Nasal cavity respiratory epithelium epithelial cell of viscerocranial mucosa (primary cell): ENCODE data around the gene KRT17. TPM values are rescaled to one million over a fixed set of nuclear protein-coding genes. Genes with fewer than 3 reads are reported as not detected.

Experiments used
- total RNA-seq: library from RNA; depleted of rRNA; stranded (reverse); fragments of >200 nt; gene quantifications from 2 replicates; pipeline ENCODE4 v1.2.3, GENCODE V29; 2014

KRT17 gene
- 27,930 and 28,043 TPM in 2 replicates for total RNA-seq

GRCh38 chr17:41624208-41625101 is at the start of gene KRT17:
Gene KRT17, minus strand, starts transcription at chr17:41624575. Its CDS starts 66 bp downstream, at chr17:41624509.

GRCh38 chr17:41612376-41613160 is 11.8 kb downstream of the KRT17 start, which contains the start of gene KRT16:
Gene KRT16, minus strand, starts transcription at chr17:41612767. Its CDS starts 79 bp downstream, at chr17:41612688.

GRCh38 chr17:41586863-41587495 is 37.4 kb downstream of the KRT17 start, which contains the start of gene KRT14:
Gene KRT14, minus strand, starts transcription at chr17:41586895. Its CDS starts 61 bp downstream, at chr17:41586834.

GRCh38 chr17:41571561-41572434 is 52.6 kb downstream of the KRT17 start, which contains the start of gene KRT9:
Gene KRT9, minus strand, starts transcription at chr17:41572059. Its CDS starts 67 bp downstream, at chr17:41571992.

Other genes starting within 250 kb of the KRT17 start
- 1.00 and 2.7 TPM in 2 replicates for gene KRT34, start 242.3 kb downstream of the KRT17 start, total RNA-seq
- gene KRT31, start 227.0 kb downstream of the KRT17 start, total RNA-seq = 0.14 and 0.34 TPM in 2 replicates
- 2.1 TPM in 1 of 2 replicates, not detected in the other for gene KRT37, start 200.0 kb downstream of the KRT17 start, total RNA-seq
- gene KRT38, start 183.6 kb downstream of the KRT17 start, total RNA-seq = 0.07 TPM in 1 of 2 replicates, not detected in the other
- not detected in 2 replicates for gene KRT32, start 157.2 kb downstream of the KRT17 start, total RNA-seq
- not detected in 2 replicates for gene KRT35, start 143.4 kb downstream of the KRT17 start, total RNA-seq
- not detected in 2 replicates for gene KRT36, start 134.7 kb downstream of the KRT17 start, total RNA-seq
- gene KRT13, start 119.0 kb downstream of the KRT17 start, total RNA-seq = 6.5 and 231 TPM in 2 replicates
- gene KRT15, start 105.7 kb downstream of the KRT17 start, total RNA-seq = 38.3 and 63.4 TPM in 2 replicates
- gene KRT19, start 96.3 kb downstream of the KRT17 start, total RNA-seq = 637 and 3,236 TPM in 2 replicates
- 0.21 and 0.34 TPM in 2 replicates for gene KRT9, start 52.5 kb downstream of the KRT17 start, total RNA-seq
- 254 and 1,560 TPM in 2 replicates for gene KRT14, start 37.7 kb downstream of the KRT17 start, total RNA-seq
- 2,627 and 3,653 TPM in 2 replicates for gene KRT16, start 11.8 kb downstream of the KRT17 start, total RNA-seq
- 140 and 223 TPM in 2 replicates for gene EIF1, start 64.3 kb upstream of the KRT17 start, total RNA-seq
- gene GAST, start 87.8 kb upstream of the KRT17 start, total RNA-seq = 1.0 TPM in 1 of 2 replicates, not detected in the other
- 1.4 and 5.1 TPM in 2 replicates for gene HAP1, start 110.1 kb upstream of the KRT17 start, total RNA-seq
- 357 and 772 TPM in 2 replicates for gene JUP, start 162.1 kb upstream of the KRT17 start, total RNA-seq
- gene P3H4, start 187.4 kb upstream of the KRT17 start, total RNA-seq = 33.5 and 51.7 TPM in 2 replicates
- gene FKBP10, start 188.4 kb upstream of the KRT17 start, total RNA-seq = 34.5 and 113 TPM in 2 replicates
- 35.0 and 73.1 TPM in 2 replicates for gene NT5C3B, start 211.7 kb upstream of the KRT17 start, total RNA-seq
- 0.14 TPM in 1 of 2 replicates, not detected in the other for gene KLHL10, start 213.2 kb upstream of the KRT17 start, total RNA-seq
- 41.4 and 45.1 TPM in 2 replicates for gene KLHL11, start 240.8 kb upstream of the KRT17 start, total RNA-seq